Head of caudate nucleus (tissue), 42 donors: ENCODE measurements around the gene SNX2.
"Not testable (repeated sequence)": the region's sequence is repeated elsewhere in the genome, so short reads cannot be mapped to it uniquely, and the experiment has no call there.

Experiments used
- DNase-seq, 42 donors: peaks; one replicate each; pipeline versions ENCODE4 v3.0.0 to v3.0.0-alpha.2; 2020 to 2021; ENCODE audit warnings: mixed read lengths in 7 of 42
- intact Hi-C: fragments of 100-400 bp; cut with DNase I; formaldehyde crosslinking; loops from one replicate; pipeline ENCODE4 v1.15.0; 2022

The SNX2 gene

GRCh38 chr5:122761896-122762295, 13.0 kb upstream of the SNX2 start:
- intact Hi-C loops = not testable (repeated sequence)

DNA sequence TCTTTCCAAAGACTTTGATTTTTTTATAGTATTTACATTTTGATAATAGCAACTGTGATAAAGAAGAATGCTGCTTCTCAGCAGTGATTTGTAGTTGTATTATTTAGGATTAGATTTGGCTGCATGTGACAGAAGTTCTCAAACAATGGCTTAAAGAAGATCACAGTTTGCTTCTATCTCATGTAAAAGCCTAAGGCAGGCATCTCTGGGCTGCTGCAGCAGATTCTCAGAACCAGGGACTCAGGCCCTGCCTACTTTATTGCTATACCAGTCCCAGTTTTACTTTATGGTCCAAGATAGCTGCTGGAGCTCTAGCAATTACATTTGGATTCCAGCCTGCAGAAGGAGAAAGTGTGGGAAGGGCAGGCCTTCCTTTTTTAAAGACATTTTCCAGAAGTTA, 8.8 kb upstream of the SNX2 start:
- intact Hi-C loops = no loop called here

More at GRCh38 chr5:122761896-122762295, 13.0 kb upstream of the SNX2 start:
- not testable (repeated sequence) for DNase-seq

DNA sequence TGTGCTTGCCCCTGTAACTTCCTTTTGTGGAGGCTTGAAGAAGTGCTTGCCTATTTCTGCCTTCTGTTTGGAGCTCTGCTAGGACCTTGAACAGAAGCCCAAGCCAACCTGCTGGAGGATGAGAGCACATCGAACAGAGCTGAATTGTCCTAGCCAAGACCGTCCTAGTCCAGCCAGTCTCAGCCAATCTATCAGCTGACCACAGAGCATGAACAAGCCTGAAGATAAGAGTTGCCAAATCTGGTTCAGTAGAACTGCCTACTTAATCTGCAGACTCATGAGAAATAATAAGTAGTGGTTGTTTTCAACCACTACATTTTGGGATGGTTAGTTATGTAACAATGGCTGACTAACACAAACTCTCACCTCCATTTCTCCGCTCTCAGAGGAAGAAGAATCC, 4.4 kb upstream of the SNX2 start:
- intact Hi-C loops = no loop called here
- DNase-seq = no peak

More for the DNA sequence above, 8.8 kb upstream of the SNX2 start:
- DNase-seq = no peak

DNA sequence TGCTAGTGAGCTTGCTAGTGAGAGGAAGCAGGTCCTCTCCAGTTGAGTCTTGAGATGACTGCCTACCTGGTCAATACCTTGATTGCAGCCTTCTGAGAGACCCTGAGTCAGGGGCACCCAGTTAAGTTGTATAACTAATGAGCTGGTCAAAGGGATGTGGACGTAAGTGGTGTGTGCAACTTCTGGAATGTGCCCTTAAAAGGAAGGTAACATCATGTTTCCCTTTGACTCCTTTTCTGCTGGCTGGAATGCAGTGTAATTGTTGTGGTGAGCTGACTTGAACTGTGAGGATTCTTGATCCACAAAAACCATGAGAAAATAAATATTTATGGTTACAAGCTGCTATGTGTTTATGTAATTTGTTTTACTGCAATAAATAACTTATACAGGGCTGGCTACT, 2.4 kb upstream of the SNX2 start:
- intact Hi-C loops = no loop called here

GRCh38 chr5:122773619-122774018, 1.3 kb upstream of the SNX2 start:
- intact Hi-C loops = no loop called here
- no peak for DNase-seq

More for the DNA sequence above, 2.4 kb upstream of the SNX2 start:
- DNase-seq = no peak

DNA sequence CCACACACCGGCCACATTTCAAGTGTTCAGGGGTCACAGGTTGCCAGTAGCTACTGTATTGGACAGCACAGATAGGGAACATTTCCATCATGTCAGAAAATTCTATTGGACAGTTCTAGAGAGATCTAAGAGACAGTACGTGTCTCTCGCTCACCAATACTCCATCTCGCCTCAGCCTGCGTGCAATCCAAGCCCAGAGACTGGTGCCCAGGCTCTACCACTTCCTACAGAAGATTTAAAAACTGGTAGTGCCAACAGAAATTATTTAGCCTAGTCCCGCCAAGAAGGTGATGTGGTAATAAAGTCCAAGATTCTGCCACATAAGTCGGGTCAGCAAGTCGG, 390 bp upstream of the SNX2 start:
- no peak for DNase-seq
- intact Hi-C loops = no loop called here

- intact Hi-C loops = loop anchor here (5.0 kb wide), 1 partner anchor 71 kb away; the partner anchor contains the start of gene SNX24
- DNase-seq = peak in 3 of 42 donors; percentile 5 to 14 (median 14)
Measured at GRCh38 chr5:122775550-122776542, 966 bp downstream of the SNX2 start.

DNA sequence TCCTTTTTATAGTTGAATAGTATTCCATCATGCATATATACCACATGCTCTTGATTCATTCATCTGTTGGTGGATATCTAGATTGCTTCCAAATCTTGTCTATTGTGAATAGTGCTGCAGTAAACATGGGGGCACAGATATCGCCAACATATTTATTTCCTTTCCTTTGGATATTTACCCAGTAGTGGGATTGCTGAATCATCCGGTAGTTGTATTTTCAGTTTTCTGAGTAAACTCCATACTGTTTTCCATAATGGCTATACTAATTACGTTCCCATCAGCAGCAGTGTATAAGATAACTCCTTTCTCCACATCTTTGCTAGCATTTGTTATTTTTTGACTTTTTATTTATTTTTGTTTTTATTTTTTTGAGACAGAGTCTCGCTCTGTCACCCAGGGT, 3.3 kb downstream of the SNX2 start:
- intact Hi-C loops = loop anchor here (5.0 kb wide), 1 partner anchor 69 kb away; the partner anchor contains the start of gene SNX24

GRCh38 chr5:122779451-122779850, 4.6 kb downstream of the SNX2 start:
- no peak for DNase-seq
- intact Hi-C loops = loop anchor here (5.0 kb wide), 1 partner anchor 68 kb away; the partner anchor contains the start of gene SNX24

More for the DNA sequence above, 3.3 kb downstream of the SNX2 start:
- no peak for DNase-seq

- intact Hi-C loops = no loop called here
- DNase-seq = no peak
Measured at GRCh38 chr5:122780296-122780695, 5.4 kb downstream of the SNX2 start.

- no peak for DNase-seq
- intact Hi-C loops = no loop called here
Measured at GRCh38 chr5:122781465-122781864, 6.6 kb downstream of the SNX2 start.

DNA sequence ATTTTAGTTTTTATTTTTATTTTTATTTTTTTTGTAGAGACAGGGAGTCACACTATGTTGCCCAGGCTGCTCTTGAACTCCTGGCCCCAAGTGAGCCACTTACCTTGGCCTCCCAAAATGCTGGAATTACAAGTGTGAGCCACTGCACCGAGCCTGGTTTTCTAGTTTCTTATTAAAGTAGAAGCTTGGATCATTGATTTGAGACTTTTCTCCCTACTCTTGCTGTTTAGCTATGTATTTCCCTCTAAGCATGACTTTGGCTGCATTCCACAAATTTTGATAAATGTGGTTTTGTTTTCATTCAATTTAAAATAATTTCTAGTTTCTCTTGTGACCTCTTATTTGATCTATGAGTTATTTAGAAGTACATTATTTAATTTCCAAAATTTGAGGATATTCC, 10.4 kb downstream of the SNX2 start:
- intact Hi-C loops = no loop called here
- DNase-seq = no peak

GRCh38 chr5:122788371-122788770, 13.5 kb downstream of the SNX2 start:
- intact Hi-C loops = no loop called here
- DNase-seq = no peak

DNA sequence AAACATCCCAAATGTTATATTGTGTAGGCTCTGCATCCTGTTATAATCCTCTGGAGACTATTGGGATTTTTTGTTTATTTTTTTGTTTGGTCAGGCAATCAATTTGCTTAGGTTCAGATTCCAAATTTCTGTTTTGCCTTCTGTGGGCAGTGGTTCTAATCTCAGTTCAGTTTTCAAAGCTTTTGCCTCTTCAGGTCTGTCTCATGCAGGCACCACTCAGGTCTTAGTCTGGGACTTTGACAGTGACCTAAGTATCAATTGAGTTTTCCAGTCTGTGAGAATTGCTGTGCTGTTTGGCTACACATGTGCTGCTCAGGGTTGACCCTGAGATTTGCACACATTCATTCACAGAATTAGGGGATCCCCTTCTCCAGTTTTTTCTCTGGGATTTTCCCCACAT, 14.1 kb downstream of the SNX2 start:
- no peak for DNase-seq
- intact Hi-C loops = no loop called here

- intact Hi-C loops = no loop called here
- no peak for DNase-seq
Measured at GRCh38 chr5:122789461-122790171, 14.7 kb downstream of the SNX2 start.

GRCh38 chr5:122790354-122791103, 15.6 kb downstream of the SNX2 start:
- intact Hi-C loops = no loop called here
- DNase-seq = no peak

DNA sequence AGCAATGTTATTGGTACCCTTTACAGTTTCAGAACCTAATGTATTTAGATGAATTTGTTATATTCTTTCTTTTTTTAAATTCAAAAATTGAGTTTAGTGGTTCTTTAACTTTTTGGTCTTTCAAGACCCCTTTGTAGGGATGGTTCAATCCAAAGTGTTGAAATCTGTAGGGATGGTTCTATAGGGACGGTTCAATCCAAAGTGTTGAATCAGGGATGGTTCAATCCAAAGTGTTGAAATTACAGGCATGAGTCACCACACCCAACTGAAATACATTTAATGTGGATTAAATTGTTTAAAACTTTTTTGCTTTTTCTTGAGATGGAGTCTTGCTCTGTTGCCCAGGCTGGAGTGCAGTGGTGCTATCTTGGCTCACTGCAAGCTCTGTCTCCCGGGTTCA, 30.6 kb downstream of the SNX2 start:
- intact Hi-C loops = no loop called here

GRCh38 chr5:122810405-122810804, 35.5 kb downstream of the SNX2 start:
- no peak for DNase-seq
- intact Hi-C loops = no loop called here

More for the DNA sequence above, 30.6 kb downstream of the SNX2 start:
- no peak for DNase-seq

DNA sequence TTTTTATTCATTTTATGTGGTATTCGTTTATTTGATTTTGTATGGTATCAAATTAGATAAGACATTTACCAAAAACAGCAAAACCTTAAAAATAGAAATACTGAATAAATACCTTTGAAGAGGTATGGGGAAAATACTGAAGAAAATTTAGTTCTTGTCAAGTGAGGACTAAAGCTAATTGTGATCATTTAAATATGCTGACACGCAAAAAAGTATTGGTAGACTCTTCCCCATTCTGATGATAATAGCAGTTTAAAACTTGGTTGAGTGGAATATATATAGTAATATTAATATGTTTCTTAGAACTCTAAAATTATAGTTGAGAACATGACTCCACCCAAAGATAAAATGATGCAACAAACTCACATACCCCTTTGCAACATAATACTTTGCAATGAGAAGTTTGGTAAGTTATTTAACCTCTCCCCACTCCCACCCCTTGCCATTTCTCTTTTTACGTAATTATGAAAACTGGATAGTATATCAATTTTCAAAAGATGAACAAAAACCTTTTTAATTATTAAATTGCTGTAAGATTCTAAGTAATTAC, 40.4 kb downstream of the SNX2 start:
- intact Hi-C loops = no loop called here
- DNase-seq = no peak
